ENCODE results near the gene GHITM.
"Not testable (repeated sequence)": the region's sequence is repeated elsewhere in the genome, so short reads cannot be mapped to it uniquely, and the experiment has no call there.

GHITM gene

DNA sequence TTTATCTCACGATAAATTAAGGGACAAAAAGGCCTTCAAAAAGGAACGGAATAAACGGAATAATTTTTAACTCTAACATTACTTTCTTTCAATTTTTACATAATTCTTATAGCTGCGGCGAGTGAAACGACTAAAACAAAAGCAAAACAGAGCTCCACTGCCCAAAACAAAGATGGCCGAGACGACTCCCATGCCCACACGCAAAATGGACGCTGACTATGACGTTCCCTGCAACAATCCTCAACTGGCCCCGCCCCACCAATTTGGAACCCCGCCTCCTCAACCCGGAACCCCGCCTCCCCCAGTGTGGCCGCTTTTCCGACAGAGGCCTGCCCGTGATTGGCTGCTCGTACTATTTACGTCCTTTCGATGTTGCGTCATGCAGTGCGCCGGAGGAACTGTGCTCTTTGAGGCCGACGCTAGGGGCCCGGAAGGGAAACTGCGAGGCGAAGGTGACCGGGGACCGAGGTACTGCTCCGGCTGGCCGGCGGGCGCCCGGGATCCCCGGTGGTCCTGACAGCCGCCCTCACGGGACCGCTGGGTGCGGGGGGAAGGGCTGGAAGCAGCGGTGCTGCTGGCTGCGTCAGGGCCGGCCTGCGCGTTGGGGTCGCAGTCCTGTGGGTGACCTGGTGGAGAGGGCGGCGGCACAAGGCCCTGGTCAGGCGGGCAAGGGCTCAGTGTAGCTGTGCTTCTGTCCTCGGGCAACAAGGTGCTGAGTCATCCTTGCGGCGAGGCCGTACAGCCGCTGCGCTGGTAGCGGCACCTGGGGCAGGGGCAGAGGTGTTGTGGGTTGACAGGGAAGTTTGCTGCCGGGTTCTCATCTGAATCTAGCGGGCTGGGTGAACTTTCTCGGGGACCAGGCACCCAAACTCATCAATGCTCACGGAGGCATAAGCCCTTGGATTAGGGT, at the start of gene GHITM:
Gene GHITM, plus strand, starts transcription at position 384 of the 910 bp plus-strand sequence. CDS start 1,992 bp downstream, outside the sequence.
- DNase-seq, result peak; percentile 93

- DNase-seq, result no peak
Measured at GRCh38 chr10:84095811-84096497, 43.4 kb upstream of the GHITM start.

DNA sequence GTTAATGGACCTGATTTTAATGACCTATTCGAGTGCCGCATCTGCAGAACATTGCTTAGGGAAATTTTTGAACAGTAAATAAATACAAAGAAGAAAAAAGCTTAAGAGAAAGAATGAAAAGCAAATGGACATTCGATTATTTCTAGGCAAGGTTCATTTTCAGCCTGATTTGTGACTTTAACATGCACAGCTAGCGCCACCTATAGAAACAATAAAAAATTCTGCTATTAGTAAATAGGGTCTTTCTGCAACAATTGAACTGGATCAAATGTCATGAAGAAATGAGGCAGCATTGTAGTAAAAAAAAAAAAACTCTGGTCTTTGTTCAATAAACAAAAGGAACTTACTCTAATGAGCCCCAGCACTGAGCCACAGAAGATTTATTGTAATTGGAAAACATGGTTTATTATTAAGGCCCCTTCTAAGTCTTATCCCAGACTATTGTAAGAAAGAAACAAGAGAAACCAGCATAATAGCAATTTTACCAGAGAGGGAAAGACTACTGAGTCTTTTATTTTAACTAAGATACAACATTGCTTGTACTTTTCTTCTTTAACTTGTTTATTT, 41.4 kb upstream of the GHITM start:
- peak; percentile 19 for DNase-seq

DNA sequence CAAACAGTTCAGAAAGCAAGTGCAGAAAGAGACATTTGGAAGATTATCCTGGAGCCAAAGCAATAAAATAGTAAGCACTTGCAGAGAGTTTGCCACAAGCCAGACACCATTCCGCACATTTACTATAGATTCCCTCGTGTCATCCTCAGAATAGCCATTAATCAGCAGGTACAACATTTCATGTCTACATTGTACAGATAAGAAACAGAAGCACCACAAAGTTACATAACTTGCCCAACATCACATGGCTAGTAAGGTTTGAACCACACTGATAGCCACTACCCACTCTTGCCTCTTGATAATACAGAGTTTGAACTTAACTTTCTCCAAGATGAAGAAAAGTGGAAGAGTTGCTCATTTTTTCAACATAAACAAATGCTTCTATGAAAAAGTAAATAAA, 40.6 kb upstream of the GHITM start:
- DNase-seq, result no peak

GRCh38 chr10:84101042-84101441, 38.3 kb upstream of the GHITM start:
- DNase-seq, result no peak

DNA sequence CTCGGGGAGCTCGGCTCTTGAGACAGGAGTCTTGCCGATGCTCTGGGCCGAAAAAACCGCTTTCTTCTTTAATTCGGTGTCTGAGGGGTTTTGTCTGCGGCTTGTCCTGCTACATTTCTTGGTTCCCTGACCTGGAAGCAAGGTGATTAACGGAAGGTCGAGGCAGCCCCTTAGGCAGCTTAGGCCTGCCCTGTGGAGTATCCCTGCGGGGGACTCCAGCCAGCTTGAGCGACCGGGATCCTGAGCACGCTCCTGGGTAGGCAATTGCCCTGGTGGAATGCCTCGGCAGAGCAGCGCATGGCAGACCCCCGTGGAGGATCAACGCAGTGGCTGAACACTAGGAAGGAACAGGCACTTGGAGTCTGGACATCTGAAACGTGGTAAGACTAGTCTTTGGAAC, 30.5 kb upstream of the GHITM start:
- no peak for DNase-seq

- DNase-seq, result not testable (repeated sequence)
Measured at GRCh38 chr10:84109772-84110171, 29.5 kb upstream of the GHITM start.

GRCh38 chr10:84113468-84113867, 25.8 kb upstream of the GHITM start:
- DNase-seq, result not testable (repeated sequence)

DNA sequence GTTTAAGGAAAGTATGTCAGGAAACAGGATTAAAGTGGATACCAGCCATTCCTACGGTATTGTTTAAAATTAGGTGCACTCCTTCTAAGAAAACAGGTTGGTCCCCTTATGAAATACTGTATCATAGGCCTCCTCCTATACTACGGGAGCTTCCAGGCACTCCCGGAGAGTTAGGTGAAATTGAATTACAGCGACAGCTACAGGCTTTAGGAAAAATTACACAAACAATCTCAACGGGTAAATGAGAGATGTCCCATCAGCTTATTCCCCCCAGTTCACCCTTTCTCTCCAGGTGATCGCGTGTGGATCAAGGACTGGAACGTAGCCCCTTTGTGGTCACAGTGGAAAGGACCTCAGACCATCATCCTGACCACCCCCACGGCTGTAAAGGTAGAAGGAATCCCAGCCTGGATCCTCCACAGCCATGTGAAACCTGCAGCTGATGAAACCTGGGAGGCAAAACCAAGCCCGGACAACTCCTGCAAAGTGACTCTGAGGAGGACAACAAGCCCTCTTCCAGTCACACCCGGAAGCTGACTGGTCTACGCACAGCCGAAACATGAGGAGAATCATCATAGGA, 25.1 kb upstream of the GHITM start:
- DNase-seq, result no peak

DNA sequence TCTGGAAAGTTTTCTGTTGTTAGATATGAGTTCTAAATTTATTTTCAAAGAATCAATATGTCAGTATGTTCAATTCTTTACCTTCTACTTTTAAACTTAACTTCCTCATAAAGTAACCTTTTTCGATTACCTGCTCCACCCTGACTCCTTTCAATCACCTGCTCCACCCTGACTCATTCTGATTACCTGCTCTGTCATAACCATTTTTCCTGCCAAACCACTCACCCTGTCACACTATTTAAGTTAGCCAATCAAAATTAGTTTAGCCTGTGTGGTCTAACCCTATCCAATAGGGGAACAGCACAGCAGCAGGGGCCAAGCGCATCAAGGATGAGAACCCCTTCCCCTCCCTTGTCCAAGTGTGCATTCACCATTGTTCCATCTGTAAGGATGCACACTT, 22.1 kb upstream of the GHITM start:
- not testable (repeated sequence) for DNase-seq

- DNase-seq, result no peak
Measured at GRCh38 chr10:84117686-84118394, 21.5 kb upstream of the GHITM start.

GRCh38 chr10:84118395-84119006, 20.8 kb upstream of the GHITM start:
- no peak for DNase-seq

GRCh38 chr10:84123362-84123761, 15.9 kb upstream of the GHITM start:
- no peak for DNase-seq

GRCh38 chr10:84125910-84126784, 13.2 kb upstream of the GHITM start:
- not testable (repeated sequence) for DNase-seq

GRCh38 chr10:84126785-84127167, 12.5 kb upstream of the GHITM start:
- DNase-seq, result no peak

- DNase-seq, result no peak
Measured at GRCh38 chr10:84135836-84136235, 3.5 kb upstream of the GHITM start.

DNA sequence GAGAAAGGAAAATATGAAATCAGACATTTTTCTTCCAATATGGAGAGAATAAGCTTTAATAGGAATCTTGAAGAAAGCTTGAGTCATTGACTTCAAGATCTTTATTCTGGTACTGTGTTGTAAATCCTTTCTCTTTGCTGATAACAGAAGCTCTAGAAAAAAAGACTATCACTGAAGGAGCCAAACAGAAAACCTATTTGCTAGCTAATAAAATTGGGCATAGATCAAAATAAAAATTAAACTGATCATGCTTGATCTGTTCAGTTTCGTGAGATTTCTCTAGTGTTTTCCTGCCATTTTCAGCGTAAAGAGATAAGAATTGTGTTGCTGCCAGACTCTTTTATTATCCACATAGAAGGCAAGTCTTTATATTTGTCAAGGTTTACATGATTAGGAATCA, 1.5 kb upstream of the GHITM start:
- no peak for DNase-seq

DNA sequence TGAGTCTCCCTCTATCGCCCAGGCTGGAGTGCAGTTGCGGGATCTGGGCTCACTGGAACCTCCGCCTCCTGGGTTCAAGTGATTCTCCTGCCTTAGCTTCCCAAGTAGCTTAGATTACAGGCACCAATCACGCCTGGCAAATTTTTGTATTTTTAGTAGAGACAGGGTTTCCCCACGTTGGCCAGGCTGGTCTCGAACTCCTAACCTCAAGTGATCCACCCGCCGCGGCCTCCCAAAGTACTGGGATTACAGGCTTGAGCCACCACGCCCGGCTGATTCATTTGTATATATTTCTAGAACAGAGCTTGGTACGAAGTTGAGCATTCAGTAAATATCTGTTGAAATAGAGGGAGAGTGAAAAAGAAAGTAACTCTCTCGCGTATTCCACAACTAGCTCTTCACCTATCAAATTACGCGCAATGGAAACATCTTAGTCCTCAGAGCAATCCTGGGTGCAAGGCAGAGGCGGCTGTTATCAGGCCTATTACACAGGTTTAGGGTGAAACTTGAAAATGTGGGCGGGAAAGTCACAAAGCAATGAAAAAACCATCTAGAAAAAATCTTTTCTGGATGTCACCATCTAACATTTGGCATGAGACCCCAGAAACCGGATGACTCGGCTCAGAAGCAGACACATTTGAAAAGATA, 707 bp upstream of the GHITM start:
- DNase-seq, result no peak

DNA sequence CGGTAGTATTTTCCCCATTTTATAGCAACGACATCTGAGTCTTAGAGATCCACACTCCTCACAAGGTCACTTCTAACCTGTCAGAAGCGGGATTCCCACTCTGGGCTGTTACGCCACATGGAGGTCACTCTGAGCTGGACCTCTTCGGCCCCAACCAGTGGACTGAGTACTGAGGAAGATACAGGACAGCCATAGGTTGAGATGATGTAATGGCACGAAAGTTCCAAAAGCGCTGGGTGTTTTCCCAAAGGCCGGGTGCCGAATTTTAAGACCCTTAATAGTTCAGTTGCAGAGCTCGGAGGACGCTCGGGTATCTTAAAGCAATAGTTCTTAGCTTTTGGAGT, 699 bp downstream of the GHITM start:
- no peak for DNase-seq

GRCh38 chr10:84147347-84147746, 8.0 kb downstream of the GHITM start:
- DNase-seq, result no peak
